Measurements from ENCODE around the gene TBC1D24. TPM values are rescaled to one million over a fixed set of nuclear protein-coding genes. Genes with fewer than 3 reads are reported as not detected.

TBC1D24 gene
- total and polyA plus RNA-seq, 9 of the 15 experiments (the other 6 are each of a cell fraction or from before 2014, with no cell fraction given) = 1.7 to 22.6 (median 7.2) TPM

DNA sequence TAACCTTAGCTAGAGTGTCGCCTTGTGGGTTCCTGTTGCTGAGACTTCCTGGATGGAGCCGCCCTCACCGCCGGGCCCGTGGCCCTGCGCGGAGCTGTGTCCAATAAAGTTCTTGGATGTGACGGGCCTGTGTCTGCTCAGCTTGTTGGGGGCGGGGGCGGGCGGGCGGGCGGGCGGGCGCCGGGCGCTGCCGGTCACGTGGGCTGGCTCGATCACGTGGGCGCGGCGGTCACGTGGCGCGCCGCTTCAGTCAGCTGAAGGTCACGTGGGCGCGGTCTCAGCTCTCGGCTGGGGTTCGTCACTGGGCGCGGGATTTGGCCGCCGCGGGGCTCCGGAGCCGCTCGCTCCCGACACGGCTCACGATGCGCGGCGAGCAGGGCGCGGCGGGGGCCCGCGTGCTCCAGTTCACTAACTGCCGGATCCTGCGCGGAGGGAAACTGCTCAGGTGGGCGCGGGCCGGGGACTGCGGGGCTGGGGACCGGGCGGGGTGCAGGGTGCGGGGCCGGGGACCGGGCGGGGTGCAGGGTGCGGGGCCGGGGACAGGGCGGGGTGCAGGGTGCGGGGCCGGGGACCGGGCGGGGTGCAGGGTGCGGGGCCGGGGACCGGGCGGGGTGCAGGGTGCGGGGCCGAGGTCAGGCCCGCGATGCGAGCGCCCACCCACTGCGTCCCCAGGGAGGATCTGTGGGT is 45.3 kb downstream of the TBC1D24 start, which contains the start of gene AMDHD2 (continued):
- TF ChIP-seq NR2C2 (CRISPR knock-in tag; IDR thresholded peaks at IDR 0.05) (no peak), NR2C2 (tag; IDR thresholded peaks at IDR 0.05) (peak; percentile 56), MYC (IDR thresholded peaks at IDR 0.05; ENCODE audit: low read depth, low read length) (peak; percentile 67; the same call in 1 of the 2 replicates), MYC (CRISPR knock-in tag; IDR thresholded peaks at IDR 0.05; ENCODE audit: borderline replicate concordance, low read depth) (no peak), ETV1 (tag; conservative IDR thresholded peaks at IDR 0.05; ENCODE audit: low read depth) (no peak), MYNN (IDR thresholded peaks at IDR 0.05) (peak; percentile 92), MYNN (CRISPR knock-in tag; IDR thresholded peaks at IDR 0.05) (no peak), CBFA2T3 (IDR thresholded peaks at IDR 0.05) (no peak), NR2C1 (IDR thresholded peaks at IDR 0.05) (no peak), NR2C1 (tag; IDR thresholded peaks at IDR 0.05) (no peak), BRF1 (IDR thresholded peaks at IDR 0.05; ENCODE audit: borderline replicate concordance, extremely low read depth, insufficient read length) (no peak), SIN3B (IDR thresholded peaks at IDR 0.05; ENCODE audit: low read depth) (peak; percentile 94), DACH1 (IDR thresholded peaks at IDR 0.05; ENCODE audit: partially characterized antibody) (peak; percentile 48)
- TF ChIP-seq, protein P1, sequence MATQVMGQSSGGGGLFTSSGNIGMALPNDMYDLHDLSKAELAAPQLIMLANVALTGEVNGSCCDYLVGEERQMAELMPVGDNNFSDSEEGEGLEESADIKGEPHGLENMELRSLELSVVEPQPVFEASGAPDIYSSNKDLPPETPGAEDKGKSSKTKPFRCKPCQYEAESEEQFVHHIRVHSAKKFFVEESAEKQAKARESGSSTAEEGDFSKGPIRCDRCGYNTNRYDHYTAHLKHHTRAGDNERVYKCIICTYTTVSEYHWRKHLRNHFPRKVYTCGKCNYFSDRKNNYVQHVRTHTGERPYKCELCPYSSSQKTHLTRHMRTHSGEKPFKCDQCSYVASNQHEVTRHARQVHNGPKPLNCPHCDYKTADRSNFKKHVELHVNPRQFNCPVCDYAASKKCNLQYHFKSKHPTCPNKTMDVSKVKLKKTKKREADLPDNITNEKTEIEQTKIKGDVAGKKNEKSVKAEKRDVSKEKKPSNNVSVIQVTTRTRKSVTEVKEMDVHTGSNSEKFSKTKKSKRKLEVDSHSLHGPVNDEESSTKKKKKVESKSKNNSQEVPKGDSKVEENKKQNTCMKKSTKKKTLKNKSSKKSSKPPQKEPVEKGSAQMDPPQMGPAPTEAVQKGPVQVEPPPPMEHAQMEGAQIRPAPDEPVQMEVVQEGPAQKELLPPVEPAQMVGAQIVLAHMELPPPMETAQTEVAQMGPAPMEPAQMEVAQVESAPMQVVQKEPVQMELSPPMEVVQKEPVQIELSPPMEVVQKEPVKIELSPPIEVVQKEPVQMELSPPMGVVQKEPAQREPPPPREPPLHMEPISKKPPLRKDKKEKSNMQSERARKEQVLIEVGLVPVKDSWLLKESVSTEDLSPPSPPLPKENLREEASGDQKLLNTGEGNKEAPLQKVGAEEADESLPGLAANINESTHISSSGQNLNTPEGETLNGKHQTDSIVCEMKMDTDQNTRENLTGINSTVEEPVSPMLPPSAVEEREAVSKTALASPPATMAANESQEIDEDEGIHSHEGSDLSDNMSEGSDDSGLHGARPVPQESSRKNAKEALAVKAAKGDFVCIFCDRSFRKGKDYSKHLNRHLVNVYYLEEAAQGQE (IDR thresholded peaks at IDR 0.05; ENCODE audit: borderline replicate concordance) = peak; percentile 97
- TF ChIP-seq, protein P1 (CRISPR knock-in tag; IDR thresholded peaks at IDR 0.05; ENCODE audit: low read depth) = no peak
- TF ChIP-seq, protein P2, sequence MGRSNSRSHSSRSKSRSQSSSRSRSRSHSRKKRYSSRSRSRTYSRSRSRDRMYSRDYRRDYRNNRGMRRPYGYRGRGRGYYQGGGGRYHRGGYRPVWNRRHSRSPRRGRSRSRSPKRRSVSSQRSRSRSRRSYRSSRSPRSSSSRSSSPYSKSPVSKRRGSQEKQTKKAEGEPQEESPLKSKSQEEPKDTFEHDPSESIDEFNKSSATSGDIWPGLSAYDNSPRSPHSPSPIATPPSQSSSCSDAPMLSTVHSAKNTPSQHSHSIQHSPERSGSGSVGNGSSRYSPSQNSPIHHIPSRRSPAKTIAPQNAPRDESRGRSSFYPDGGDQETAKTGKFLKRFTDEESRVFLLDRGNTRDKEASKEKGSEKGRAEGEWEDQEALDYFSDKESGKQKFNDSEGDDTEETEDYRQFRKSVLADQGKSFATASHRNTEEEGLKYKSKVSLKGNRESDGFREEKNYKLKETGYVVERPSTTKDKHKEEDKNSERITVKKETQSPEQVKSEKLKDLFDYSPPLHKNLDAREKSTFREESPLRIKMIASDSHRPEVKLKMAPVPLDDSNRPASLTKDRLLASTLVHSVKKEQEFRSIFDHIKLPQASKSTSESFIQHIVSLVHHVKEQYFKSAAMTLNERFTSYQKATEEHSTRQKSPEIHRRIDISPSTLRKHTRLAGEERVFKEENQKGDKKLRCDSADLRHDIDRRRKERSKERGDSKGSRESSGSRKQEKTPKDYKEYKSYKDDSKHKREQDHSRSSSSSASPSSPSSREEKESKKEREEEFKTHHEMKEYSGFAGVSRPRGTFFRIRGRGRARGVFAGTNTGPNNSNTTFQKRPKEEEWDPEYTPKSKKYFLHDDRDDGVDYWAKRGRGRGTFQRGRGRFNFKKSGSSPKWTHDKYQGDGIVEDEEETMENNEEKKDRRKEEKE (IDR thresholded peaks at IDR 0.05; ENCODE audit: borderline replicate concordance in 1 of 2, control insufficient read depth in 1 of 2, low read depth in 2 of 2, low read length in 1 of 2) = peak in 1 of 2 experiments; percentile 43; a peak in 1 of 4 replicates
- TF ChIP-seq, protein P3, sequence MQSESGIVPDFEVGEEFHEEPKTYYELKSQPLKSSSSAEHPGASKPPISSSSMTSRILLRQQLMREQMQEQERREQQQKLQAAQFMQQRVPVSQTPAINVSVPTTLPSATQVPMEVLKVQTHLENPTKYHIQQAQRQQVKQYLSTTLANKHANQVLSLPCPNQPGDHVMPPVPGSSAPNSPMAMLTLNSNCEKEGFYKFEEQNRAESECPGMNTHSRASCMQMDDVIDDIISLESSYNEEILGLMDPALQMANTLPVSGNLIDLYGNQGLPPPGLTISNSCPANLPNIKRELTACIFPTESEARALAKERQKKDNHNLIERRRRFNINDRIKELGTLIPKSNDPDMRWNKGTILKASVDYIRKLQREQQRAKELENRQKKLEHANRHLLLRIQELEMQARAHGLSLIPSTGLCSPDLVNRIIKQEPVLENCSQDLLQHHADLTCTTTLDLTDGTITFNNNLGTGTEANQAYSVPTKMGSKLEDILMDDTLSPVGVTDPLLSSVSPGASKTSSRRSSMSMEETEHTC (IDR thresholded peaks at IDR 0.05) = peak; percentile 97
